Neural cell (in vitro differentiated cells): ENCODE results near the gene ZNF467. TPM values are rescaled to one million over a fixed set of nuclear protein-coding genes. Genes with fewer than 3 reads are reported as not detected.

Source experiments
- H2AFZ ChIP-seq: fragments of 200-600, 300-800 bp; sonication (generic), shearing (Covaris generic); 2 replicates; pipeline ENCODE4 v1.6.0; 2014; ENCODE audit warnings: low read depth, mild to moderate bottlenecking, antibody characterized with exemption, low read length, moderate library complexity
- H3F3A ChIP-seq: fragments of 200-600 bp; shearing (Covaris generic); 2 replicates; pipeline ENCODE4 v1.6.1; 2016; ENCODE audit warnings: mild to moderate bottlenecking, moderate library complexity, mixed read lengths, antibody characterized with exemption, low read length; ENCODE audit not compliant: insufficient read depth, poor library complexity, severe bottlenecking
- H3K27ac ChIP-seq: fragments of 200-600, 300-800 bp; sonication (generic), shearing (Covaris generic); 2 replicates; pipeline ENCODE4 v1.5.1; 2014; ENCODE audit warnings: mild to moderate bottlenecking, low read length, moderate library complexity
- H3K27me3 ChIP-seq: fragments of 300-800, 200-600 bp; sonication (generic), shearing (Covaris generic); 2 replicates; pipeline ENCODE4 v1.6.0; 2014; ENCODE audit warnings: mild to moderate bottlenecking, low read depth, low read length, moderate library complexity; ENCODE audit not compliant: insufficient read depth
- H3K36me3 ChIP-seq: fragments of 300-800, 200-600 bp; sonication (generic), shearing (Covaris generic); 2 replicates; pipeline ENCODE4 v1.5.1; 2014; ENCODE audit warnings: mild to moderate bottlenecking, antibody characterized with exemption, low read length, moderate library complexity; ENCODE audit not compliant: insufficient read depth
- H3K4me2 ChIP-seq: fragments of 300-800, 200-600 bp; sonication (generic), shearing (Covaris generic); 2 replicates; pipeline ENCODE4 v1.6.0; 2014; ENCODE audit warnings: mild to moderate bottlenecking, low read length
- H3K4me3 ChIP-seq: fragments of 300-800, 200-600 bp; sonication (generic), shearing (Covaris generic); 2 replicates; pipeline ENCODE4 v1.5.1; 2014; ENCODE audit warnings: mild to moderate bottlenecking, low read length, moderate library complexity
- H3K79me2 ChIP-seq: fragments of 200-600 bp; shearing (Covaris generic); replicated peaks from 2 replicates; pipeline ENCODE4 v1.6.0; 2014; ENCODE audit warnings: mild to moderate bottlenecking, low read length, moderate library complexity; ENCODE audit not compliant: insufficient read depth
- H3K9ac ChIP-seq: fragments of 300-800, 200-600 bp; sonication (generic), shearing (Covaris generic); 2 replicates; pipeline ENCODE4 v1.6.1; 2016; ENCODE audit warnings: mild to moderate bottlenecking, low read length, mixed read lengths
- H3K9me2 ChIP-seq: fragments of 200-600 bp; shearing (Covaris generic); 2 replicates; pipeline ENCODE4 v1.6.1; 2016; ENCODE audit warnings: mild to moderate bottlenecking, low read length, mixed read lengths; ENCODE audit not compliant: insufficient read depth
- H3K9me3 ChIP-seq: fragments of 200-600, 300-800 bp; sonication (generic), shearing (Covaris generic); 2 replicates; pipeline ENCODE4 v1.6.1; 2016; ENCODE audit warnings: mild to moderate bottlenecking, mixed run types, low read length, moderate library complexity, mixed read lengths
- H4K20me1 ChIP-seq: fragments of 200-600 bp; shearing (Covaris generic); 2 replicates; pipeline ENCODE4 v1.6.1; 2016; ENCODE audit warnings: mild to moderate bottlenecking, mixed run types; ENCODE audit not compliant: insufficient read depth
- CTCF ChIP-seq: fragments of 450-650 bp; IDR thresholded peaks from 2 replicates; pipeline ENCODE4 v1.5.1; 2014; ENCODE audit warnings: antibody characterized with exemption, mild to moderate bottlenecking, moderate library complexity; ENCODE audit not compliant: poor library complexity, severe bottlenecking
- EP300 ChIP-seq: fragments of 450-650 bp; conservative IDR thresholded peaks from 2 replicates; pipeline ENCODE4 v1.6.1; 2014; ENCODE audit warnings: antibody characterized with exemption, mild to moderate bottlenecking, moderate library complexity; ENCODE audit not compliant: poor library complexity, severe bottlenecking
- EZH2 ChIP-seq: fragments of 200-600, 300-800 bp; shearing (Covaris generic), sonication (generic); IDR thresholded peaks from 2 replicates; pipeline ENCODE4 v1.6.1; 2014; ENCODE audit warnings: antibody characterized with exemption, low read length, borderline replicate concordance, mild to moderate bottlenecking; ENCODE audit not compliant: insufficient read depth, poor library complexity, severe bottlenecking
- MXI1 ChIP-seq: fragments of 450-650 bp; conservative IDR thresholded peaks from 2 replicates; pipeline ENCODE4 v1.6.1; 2014; ENCODE audit warnings: antibody characterized with exemption, mild to moderate bottlenecking; ENCODE audit not compliant: poor library complexity, severe bottlenecking
- POLR2AphosphoS5 ChIP-seq: IDR thresholded peaks from 2 replicates; pipeline ENCODE4 v1.6.1; 2012
- RAD21 ChIP-seq: fragments of 450-650 bp; conservative IDR thresholded peaks from 2 replicates; pipeline ENCODE4 v1.6.1; 2014; ENCODE audit warnings: antibody characterized with exemption, mild to moderate bottlenecking, moderate library complexity
- REST ChIP-seq: IDR thresholded peaks from 2 replicates; pipeline ENCODE4 v1.6.1; 2012; ENCODE audit warnings: borderline replicate concordance
- SMC3 ChIP-seq: fragments of 450-650 bp; conservative IDR thresholded peaks from 2 replicates; pipeline ENCODE4 v1.6.1; 2014; ENCODE audit warnings: antibody characterized with exemption, mild to moderate bottlenecking, moderate library complexity; ENCODE audit not compliant: poor library complexity
- TAF1 ChIP-seq: IDR thresholded peaks from 2 replicates; pipeline ENCODE4 v1.6.1; 2012; ENCODE audit warnings: low read depth
- polyA plus RNA-seq: library from polyadenylated mRNA; depleted of rRNA; stranded (reverse); fragments of >200 nt; gene quantifications from 2 replicates; pipeline ENCODE4 v1.2.3, GENCODE V29; 2014

The ZNF467 gene
- polyA plus RNA-seq, 1 donor from 2014 or later: 11.9 TPM

- H3K27ac ChIP-seq: no peak overlapping the region
- no peaks in the 10 kb centered on the region for H3K36me3 ChIP-seq
These were observed 53.5 kb downstream of the ZNF467 start for GRCh38 chr7:149719912-149720335.

More at GRCh38 chr7:149719912-149720335, 53.5 kb downstream of the ZNF467 start:
- Histone ChIP-seq H3K4me2 (no peak overlapping the region), H3K9me3 (no peaks in the 10 kb centered on the region), H3K4me3 (no peak overlapping the region), H3K9me2 (no peaks in the 10 kb centered on the region), H3K9ac (no peak overlapping the region), H3F3A (no peaks in the 10 kb centered on the region), H3K79me2 (peaks cover 8% of the 10 kb centered on the region), H2AFZ (no peak overlapping the region), H4K20me1 (no peaks in the 10 kb centered on the region), H3K27me3 (no peaks in the 10 kb centered on the region)
- TF ChIP-seq RAD21 (no peak), CTCF (no peak), TAF1 (no peak), REST (no peak), POLR2AphosphoS5 (no peak), SMC3 (no peak), EZH2 (no peak), EP300 (no peak), MXI1 (no peak)
